Measurements from ENCODE around the gene CHAC1. TPM values are rescaled to one million over a fixed set of nuclear protein-coding genes. Genes with fewer than 3 reads are reported as not detected.

The CHAC1 gene
- total RNA-seq, 1 donor from 2014 or later: 24.7 TPM

GRCh38 chr15:40985541-40986330 lies 32.5 kb downstream of the CHAC1 start:
- Histone ChIP-seq H3K27me3 (ENCODE audit: control insufficient read depth, insufficient read depth, low read length) (no peaks in the 10 kb centered on the region), H3K36me3 (ENCODE audit: control insufficient read depth, insufficient read depth, low read length) (peaks cover 21% of the 10 kb centered on the region), H3K4me3 (ENCODE audit: low read depth, low read length) (no peak overlapping the region)
- DNase-seq (ENCODE audit: low read depth): no peak
- no peak for TF ChIP-seq CTCF (IDR thresholded peaks at IDR 0.05; ENCODE audit: insufficient read depth, low read length, severe bottlenecking)
- no peak for FAIRE-seq

GRCh38 chr15:40986820-40987219 lies 33.5 kb downstream of the CHAC1 start:
- Histone ChIP-seq H3K4me3 (ENCODE audit: low read depth, low read length) (no peak overlapping the region), H3K36me3 (ENCODE audit: control insufficient read depth, insufficient read depth, low read length) (peaks cover 19% of the 10 kb centered on the region), H3K27me3 (ENCODE audit: control insufficient read depth, insufficient read depth, low read length) (no peaks in the 10 kb centered on the region)
- no peak for TF ChIP-seq CTCF (IDR thresholded peaks at IDR 0.05; ENCODE audit: insufficient read depth, low read length, severe bottlenecking)
- DNase-seq (ENCODE audit: low read depth) (no peak), FAIRE-seq (no peak)

GRCh38 chr15:40988156-40988555 lies 34.9 kb downstream of the CHAC1 start:
- Histone ChIP-seq H3K27me3 (ENCODE audit: control insufficient read depth, insufficient read depth, low read length) (no peaks in the 10 kb centered on the region), H3K4me3 (ENCODE audit: low read depth, low read length) (no peak overlapping the region), H3K36me3 (ENCODE audit: control insufficient read depth, insufficient read depth, low read length) (peaks cover 20% of the 10 kb centered on the region)
- no peak for DNase-seq (ENCODE audit: low read depth)
- no peak for TF ChIP-seq CTCF (IDR thresholded peaks at IDR 0.05; ENCODE audit: insufficient read depth, low read length, severe bottlenecking)
- FAIRE-seq: no peak

- no peak for TF ChIP-seq CTCF (IDR thresholded peaks at IDR 0.05; ENCODE audit: insufficient read depth, low read length, severe bottlenecking)
- Histone ChIP-seq H3K36me3 (ENCODE audit: control insufficient read depth, insufficient read depth, low read length) (peaks cover 13% of the 10 kb centered on the region), H3K4me3 (ENCODE audit: low read depth, low read length) (no peak overlapping the region), H3K27me3 (ENCODE audit: control insufficient read depth, insufficient read depth, low read length) (no peaks in the 10 kb centered on the region)
- DNase-seq (ENCODE audit: low read depth) (no peak), FAIRE-seq (no peak)
These were observed 36.8 kb downstream of the CHAC1 start for GRCh38 chr15:40990080-40990479.

- FAIRE-seq (no peak), DNase-seq (ENCODE audit: low read depth) (no peak)
- Histone ChIP-seq H3K4me3 (ENCODE audit: low read depth, low read length) (no peak overlapping the region), H3K27me3 (ENCODE audit: control insufficient read depth, insufficient read depth, low read length) (no peaks in the 10 kb centered on the region), H3K36me3 (ENCODE audit: control insufficient read depth, insufficient read depth, low read length) (peaks cover 14% of the 10 kb centered on the region)
- TF ChIP-seq CTCF (IDR thresholded peaks at IDR 0.05; ENCODE audit: insufficient read depth, low read length, severe bottlenecking): no peak
These were observed 37.5 kb downstream of the CHAC1 start for GRCh38 chr15:40990789-40991188.

- FAIRE-seq (no peak), DNase-seq (ENCODE audit: low read depth) (no peak)
- Histone ChIP-seq H3K4me3 (ENCODE audit: low read depth, low read length) (no peak overlapping the region), H3K27me3 (ENCODE audit: control insufficient read depth, insufficient read depth, low read length) (no peaks in the 10 kb centered on the region), H3K36me3 (ENCODE audit: control insufficient read depth, insufficient read depth, low read length) (peaks cover 13% of the 10 kb centered on the region)
- TF ChIP-seq CTCF (IDR thresholded peaks at IDR 0.05; ENCODE audit: insufficient read depth, low read length, severe bottlenecking): no peak
These were observed 38.1 kb downstream of the CHAC1 start for GRCh38 chr15:40991355-40991754.
